ENCODE results near the gene MLC1. TPM values are rescaled to one million over a fixed set of nuclear protein-coding genes. Genes with fewer than 3 reads are reported as not detected.

MLC1 gene
- total and polyA plus RNA-seq, 4 experiments from 2014 or later: 0.28 TPM; not detected in 3

DNA sequence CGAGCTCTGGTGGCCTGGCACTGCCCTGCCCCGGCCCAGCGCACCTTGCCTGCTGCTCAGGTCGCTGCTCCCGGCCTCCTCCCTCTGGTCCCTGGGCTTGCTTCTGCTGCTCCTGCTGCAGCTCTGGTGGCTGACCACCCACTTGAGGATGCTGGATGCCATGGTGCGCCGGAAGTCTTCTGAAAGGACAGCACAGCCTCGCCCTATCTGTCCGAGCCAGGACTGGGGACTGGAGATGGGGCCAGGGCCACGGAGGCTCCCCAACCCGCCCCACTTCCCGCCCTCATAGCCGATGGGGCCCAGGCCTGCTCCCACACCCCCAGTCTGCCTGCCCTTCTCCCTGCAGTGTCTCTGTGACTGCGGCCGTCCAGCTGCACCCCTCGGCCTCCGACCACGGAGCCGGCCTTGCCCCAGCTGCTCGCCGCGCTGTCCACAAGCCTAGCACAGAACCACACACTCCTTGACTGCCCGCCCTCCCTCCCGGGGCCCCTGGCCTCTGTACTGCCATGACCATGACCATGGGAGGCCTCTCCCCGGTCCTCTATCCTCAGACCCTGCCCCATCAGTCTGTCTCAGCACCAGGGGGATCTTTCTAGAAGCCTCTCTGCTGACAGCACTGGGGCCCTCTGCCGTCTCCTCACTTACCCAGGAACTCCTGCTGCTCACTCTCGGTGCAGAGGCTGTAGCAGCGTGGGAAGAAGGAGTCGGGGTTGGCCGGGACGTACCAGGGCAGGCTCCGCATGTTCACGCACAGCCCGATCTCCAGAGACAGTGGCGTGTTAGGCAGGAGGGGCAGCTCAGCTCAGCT is 39.8 kb downstream of the MLC1 start:
- Mint-ChIP-seq H3K36me3 (no peaks in the 10 kb centered on the region), H3K27ac (no peak overlapping the region), H3K4me3 (no peak overlapping the region), H3K4me1 (peaks cover 5 to 14% (median 11%) of the 10 kb centered on the region in 4 donors), H3K27me3 (peaks cover 7 to 12% of the 10 kb centered on the region in 2 donors), H3K9me3 (peaks cover 0 to 2% (median 0%) of the 10 kb centered on the region in 8 donors)
- DNase-seq: no peak
- ChIA-PET POLR2A (ENCODE audit: partially characterized antibody) (no interaction called here), CTCF (ENCODE audit: partially characterized antibody) (no interaction called here)
- Histone ChIP-seq H3K27me3 (ENCODE audit: insufficient read depth, low read length) (no peaks in the 10 kb centered on the region), H3K9me3 (ENCODE audit: control insufficient read depth in 1 of 2, low read length in 2 of 2) (no peaks in the 10 kb centered on the region), H3K4me3 (ENCODE audit: low read length in 2 of 2) (no peak overlapping the region), H3K27ac (ENCODE audit: low read depth, low read length) (no peak overlapping the region), H3K36me3 (ENCODE audit: insufficient read depth, low read length) (no peaks in the 10 kb centered on the region), H3K4me1 (ENCODE audit: insufficient read depth, low read length) (peaks cover 8% of the 10 kb centered on the region)
- intact Hi-C loops (cut with micrococcal nuclease): no loop called here

DNA sequence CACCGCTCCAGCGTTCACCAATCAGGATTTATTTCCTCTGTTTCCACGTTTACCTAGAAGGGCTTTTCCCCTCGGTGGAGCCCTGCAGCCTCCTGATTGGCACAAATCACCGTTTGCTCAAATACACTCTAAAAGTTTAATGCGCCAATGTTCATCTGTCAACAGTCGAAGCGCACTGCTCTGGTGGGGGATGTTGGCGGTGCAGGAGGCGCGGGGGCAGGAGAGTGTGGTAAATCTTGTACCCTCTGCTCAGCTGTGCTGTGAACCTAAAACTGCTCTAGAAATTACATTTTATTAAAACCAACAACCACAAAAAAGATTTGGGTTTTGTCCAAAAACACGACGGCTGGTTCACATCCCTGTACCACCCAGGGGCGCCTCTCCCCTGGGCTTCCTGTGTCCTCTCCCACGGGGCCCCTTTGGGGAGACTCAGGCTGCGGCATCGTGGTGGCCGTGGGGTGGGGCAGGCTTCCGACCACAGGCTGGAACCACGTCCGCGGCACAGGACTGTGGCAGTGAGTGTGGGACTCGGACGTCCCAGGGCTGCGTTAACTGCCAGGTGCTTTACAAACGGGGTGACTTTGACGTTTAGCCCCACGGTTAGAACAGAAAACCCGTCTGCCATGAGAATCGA is 40.6 kb downstream of the MLC1 start:
- H3K27me3 ChIP-seq (ENCODE audit: insufficient read depth, low read length): no peaks in the 10 kb centered on the region
- Mint-ChIP-seq H3K4me1 (peaks cover 5 to 14% (median 11%) of the 10 kb centered on the region in 4 donors), H3K4me3 (peak overlapping the region in 1 of 8 donors; percentile 23), H3K27ac (no peak overlapping the region), H3K36me3 (no peaks in the 10 kb centered on the region), H3K27me3 (peaks cover 6 to 12% of the 10 kb centered on the region in 2 donors), H3K9me3 (peaks cover 0 to 2% (median 0%) of the 10 kb centered on the region in 8 donors)
- DNase-seq: no peak
- ChIA-PET CTCF (ENCODE audit: partially characterized antibody) (no interaction called here), POLR2A (ENCODE audit: partially characterized antibody) (no interaction called here)
- H3K9me3 ChIP-seq (ENCODE audit: control insufficient read depth in 1 of 2, low read length in 2 of 2): no peaks in the 10 kb centered on the region
- H3K4me3 ChIP-seq (ENCODE audit: low read length in 2 of 2): no peak overlapping the region
- no peaks in the 10 kb centered on the region for H3K36me3 ChIP-seq (ENCODE audit: insufficient read depth, low read length)
- no peak overlapping the region for H3K27ac ChIP-seq (ENCODE audit: low read depth, low read length)
- H3K4me1 ChIP-seq (ENCODE audit: insufficient read depth, low read length): peaks cover 8% of the 10 kb centered on the region
- intact Hi-C loops (cut with micrococcal nuclease): no loop called here

DNA sequence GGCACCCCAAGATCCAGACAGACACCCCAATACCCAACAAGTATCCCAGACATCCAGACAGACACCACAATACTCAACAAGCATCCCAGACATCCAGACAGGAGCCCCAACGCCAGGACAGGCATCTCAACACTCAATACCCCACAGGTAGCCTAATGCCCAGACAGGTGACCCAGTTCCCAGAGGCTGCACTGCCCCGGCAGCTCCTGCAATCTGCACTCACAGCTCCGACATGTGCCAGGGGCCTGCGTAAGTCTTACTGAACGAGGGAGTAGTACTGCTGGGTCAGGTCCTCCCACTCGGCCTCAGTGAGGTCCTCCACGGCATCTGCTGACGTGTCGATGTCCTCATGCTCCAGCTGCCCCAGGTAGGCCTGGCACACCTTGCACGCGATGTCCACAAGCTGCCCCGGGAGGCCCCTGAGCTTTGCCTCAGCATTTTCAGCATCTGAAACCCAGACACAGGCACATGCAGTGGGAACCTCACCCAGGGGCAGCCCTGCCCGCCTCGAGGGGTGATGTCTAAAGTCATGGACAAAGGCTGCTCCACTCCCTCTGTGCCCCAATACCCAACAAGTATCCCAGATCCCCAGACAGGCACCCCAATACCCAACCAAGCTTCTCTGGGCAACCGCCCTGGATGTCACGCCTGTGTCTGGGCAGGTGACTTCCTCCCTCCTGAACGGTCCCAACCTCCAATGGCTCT is 43.7 kb downstream of the MLC1 start:
- Mint-ChIP-seq H3K9me3 (peaks cover 0 to 16% (median 9%) of the 10 kb centered on the region in 8 donors), H3K4me3 (no peak overlapping the region), H3K27me3 (peaks cover 6 to 14% of the 10 kb centered on the region in 2 donors), H3K27ac (no peak overlapping the region), H3K36me3 (no peaks in the 10 kb centered on the region), H3K4me1 (peaks cover 5 to 14% (median 11%) of the 10 kb centered on the region in 4 donors)
- ChIA-PET CTCF (ENCODE audit: partially characterized antibody) (interaction anchor here (1.4 kb wide), 1 partner anchor 11 kb away, joined by 4 read pairs; no protein-coding TSS in a partner anchor), POLR2A (ENCODE audit: partially characterized antibody) (no interaction called here)
- DNase-seq: no peak
- Histone ChIP-seq H3K27ac (ENCODE audit: low read depth, low read length) (no peak overlapping the region), H3K4me3 (ENCODE audit: low read length in 2 of 2) (no peak overlapping the region), H3K36me3 (ENCODE audit: insufficient read depth, low read length) (no peaks in the 10 kb centered on the region), H3K27me3 (ENCODE audit: insufficient read depth, low read length) (no peaks in the 10 kb centered on the region), H3K4me1 (ENCODE audit: insufficient read depth, low read length) (peaks cover 8% of the 10 kb centered on the region), H3K9me3 (ENCODE audit: control insufficient read depth in 1 of 2, low read length in 2 of 2) (no peaks in the 10 kb centered on the region)
- intact Hi-C loops (cut with micrococcal nuclease): no loop called here

GRCh38 chr22:50040717-50041116 is 44.5 kb downstream of the MLC1 start:
- CTCF ChIA-PET (ENCODE audit: partially characterized antibody): interaction anchor here (1.4 kb wide), 1 partner anchor 10 kb away, joined by 4 read pairs; no protein-coding TSS in a partner anchor
- H3K27me3 ChIP-seq (ENCODE audit: insufficient read depth, low read length): no peaks in the 10 kb centered on the region
- no peak for DNase-seq
- H3K9me3 ChIP-seq (ENCODE audit: control insufficient read depth in 1 of 2, low read length in 2 of 2): no peaks in the 10 kb centered on the region
- POLR2A ChIA-PET (ENCODE audit: partially characterized antibody): no interaction called here
- no peak overlapping the region for H3K4me3 Mint-ChIP-seq
- no peak overlapping the region for H3K27ac Mint-ChIP-seq
- H3K9me3 Mint-ChIP-seq: peaks cover 0 to 16% (median 9%) of the 10 kb centered on the region in 8 donors
- intact Hi-C loops (cut with micrococcal nuclease): no loop called here
- peaks cover 6 to 14% of the 10 kb centered on the region in 2 donors for H3K27me3 Mint-ChIP-seq
- no peaks in the 10 kb centered on the region for H3K36me3 Mint-ChIP-seq
- H3K4me3 ChIP-seq (ENCODE audit: low read length in 2 of 2): no peak overlapping the region
- H3K4me1 ChIP-seq (ENCODE audit: insufficient read depth, low read length): peaks cover 8% of the 10 kb centered on the region
- peaks cover 5 to 14% (median 11%) of the 10 kb centered on the region in 4 donors for H3K4me1 Mint-ChIP-seq
- no peak overlapping the region for H3K27ac ChIP-seq (ENCODE audit: low read depth, low read length)
- no peaks in the 10 kb centered on the region for H3K36me3 ChIP-seq (ENCODE audit: insufficient read depth, low read length)

DNA sequence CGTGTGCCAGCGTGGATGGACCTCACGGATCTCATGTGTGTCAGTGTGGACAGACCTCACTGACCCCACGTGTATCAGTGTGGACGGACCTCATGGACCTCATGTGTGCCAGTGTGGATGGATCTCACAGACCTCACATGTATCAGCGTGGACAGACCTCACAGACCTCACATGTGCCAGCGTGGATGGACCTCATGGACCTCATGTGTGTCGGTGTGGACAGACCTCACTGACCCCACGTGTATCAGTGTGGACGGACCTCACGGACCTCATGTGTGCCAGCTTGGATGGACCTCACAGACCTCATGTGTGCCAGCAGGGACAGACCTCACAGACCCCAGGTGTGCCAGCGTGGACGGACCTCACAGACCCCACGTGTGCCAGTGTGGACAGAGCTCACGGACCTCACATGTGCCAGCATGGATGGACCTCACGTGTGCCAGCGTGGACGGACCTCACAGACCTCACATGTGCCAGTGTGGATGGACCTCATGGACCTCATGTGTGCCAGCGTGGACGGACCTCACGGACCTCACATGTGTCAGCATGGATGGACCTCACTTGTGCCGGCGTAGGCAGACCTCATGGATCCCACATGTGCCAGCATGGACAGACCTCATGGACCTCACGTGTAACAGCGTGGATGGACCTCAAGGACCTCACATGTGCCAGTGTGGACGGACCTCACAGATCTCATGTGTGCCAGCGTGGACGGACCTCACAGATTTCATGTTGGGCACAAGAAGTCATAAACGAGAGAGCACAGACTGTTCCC is 45.4 kb downstream of the MLC1 start:
- ChIA-PET POLR2A (ENCODE audit: partially characterized antibody) (no interaction called here), CTCF (ENCODE audit: partially characterized antibody) (no interaction called here)
- Mint-ChIP-seq H3K36me3 (no peaks in the 10 kb centered on the region), H3K27me3 (peaks cover 6 to 15% of the 10 kb centered on the region in 2 donors), H3K4me1 (peaks cover 5 to 13% (median 11%) of the 10 kb centered on the region in 4 donors), H3K4me3 (no peak overlapping the region), H3K27ac (no peak overlapping the region), H3K9me3 (peaks cover 0 to 16% (median 9%) of the 10 kb centered on the region in 8 donors)
- H3K36me3 ChIP-seq (ENCODE audit: insufficient read depth, low read length): no peaks in the 10 kb centered on the region
- no peak overlapping the region for H3K27ac ChIP-seq (ENCODE audit: low read depth, low read length)
- peaks cover 6% of the 10 kb centered on the region for H3K4me1 ChIP-seq (ENCODE audit: insufficient read depth, low read length)
- H3K9me3 ChIP-seq (ENCODE audit: control insufficient read depth in 1 of 2, low read length in 2 of 2): no peaks in the 10 kb centered on the region
- no peak overlapping the region for H3K4me3 ChIP-seq (ENCODE audit: low read length in 2 of 2)
- intact Hi-C loops (cut with micrococcal nuclease): no loop called here
- no peaks in the 10 kb centered on the region for H3K27me3 ChIP-seq (ENCODE audit: insufficient read depth, low read length)
- DNase-seq: no peak

DNA sequence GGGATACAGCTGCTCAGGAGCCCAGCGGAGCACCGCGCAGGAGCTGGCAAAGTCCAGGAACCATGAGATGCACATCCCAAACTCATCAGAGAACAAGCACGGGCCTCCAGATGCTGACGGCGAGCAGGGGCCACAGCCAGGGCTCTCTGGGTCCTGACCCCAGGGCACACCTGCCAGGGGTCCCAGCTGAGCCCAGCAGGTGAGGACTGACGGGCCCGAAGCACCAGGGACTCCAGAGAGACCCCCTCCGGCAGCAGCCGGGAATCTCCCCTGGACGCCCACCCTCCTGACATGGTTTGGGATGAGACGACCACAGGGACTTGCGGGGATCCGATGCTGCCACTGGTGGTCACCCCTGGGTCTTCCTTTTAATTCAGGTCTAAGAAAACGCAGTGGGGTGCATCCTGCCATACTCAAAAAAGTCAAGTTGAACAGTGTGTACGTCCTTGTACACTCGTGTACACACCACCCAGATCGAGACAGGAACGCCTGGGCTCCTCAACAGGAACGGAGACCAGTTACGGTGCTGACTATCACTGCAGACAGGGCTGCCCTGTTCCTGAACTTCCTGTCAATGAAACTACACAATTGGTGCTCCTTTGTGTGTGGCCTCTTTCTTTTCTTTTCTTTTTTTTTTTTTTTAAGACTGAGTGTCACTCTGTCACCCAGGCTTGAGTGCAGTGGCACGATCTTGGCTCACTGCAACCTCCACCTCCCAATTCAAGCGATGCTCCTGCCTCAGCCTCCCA is 49.1 kb downstream of the MLC1 start:
- POLR2A ChIA-PET (ENCODE audit: partially characterized antibody): no interaction called here
- Mint-ChIP-seq H3K4me1 (peaks cover 0 to 4% (median 0%) of the 10 kb centered on the region in 4 donors), H3K36me3 (no peaks in the 10 kb centered on the region)

More for the DNA sequence above, 49.1 kb downstream of the MLC1 start:
- CTCF ChIA-PET (ENCODE audit: partially characterized antibody): interaction anchor here (1.4 kb wide), 1 partner anchor 106 kb away, joined by 3 read pairs; no protein-coding TSS in a partner anchor
- DNase-seq: no peak
- intact Hi-C loops (cut with micrococcal nuclease): no loop called here
- Mint-ChIP-seq H3K27ac (no peak overlapping the region), H3K4me3 (no peak overlapping the region), H3K27me3 (peaks cover 0 to 11% of the 10 kb centered on the region in 2 donors), H3K9me3 (peaks cover 0 to 14% (median 9%) of the 10 kb centered on the region in 8 donors)
- H3K4me1 ChIP-seq (ENCODE audit: insufficient read depth, low read length): no peaks in the 10 kb centered on the region
- H3K4me3 ChIP-seq (ENCODE audit: low read length in 2 of 2): no peak overlapping the region
- no peak overlapping the region for H3K27ac ChIP-seq (ENCODE audit: low read depth, low read length)
- H3K36me3 ChIP-seq (ENCODE audit: insufficient read depth, low read length): no peaks in the 10 kb centered on the region
- no peaks in the 10 kb centered on the region for H3K27me3 ChIP-seq (ENCODE audit: insufficient read depth, low read length)
- H3K9me3 ChIP-seq (ENCODE audit: control insufficient read depth in 1 of 2, low read length in 2 of 2): no peaks in the 10 kb centered on the region

All from CD4-positive, alpha-beta memory T cell (primary cell).